Skeletal muscle cell (primary cell): ENCODE results near the gene IGF2BP3.
A peak's percentile ranks its signal among the peaks of the same experiment; 100 is the strongest.

ENCODE experiments used
- DNase-seq: peaks from one replicate; pipeline ENCODE4 v3.0.0-alpha.2; 2010; ENCODE audit warnings: low read depth
- H3K4me3 ChIP-seq: 2 replicates; pipeline ENCODE4 v1.5.1; 2011; ENCODE audit warnings: low read depth, mild to moderate bottlenecking, control low read depth, low read length, moderate library complexity

IGF2BP3 gene

DNA sequence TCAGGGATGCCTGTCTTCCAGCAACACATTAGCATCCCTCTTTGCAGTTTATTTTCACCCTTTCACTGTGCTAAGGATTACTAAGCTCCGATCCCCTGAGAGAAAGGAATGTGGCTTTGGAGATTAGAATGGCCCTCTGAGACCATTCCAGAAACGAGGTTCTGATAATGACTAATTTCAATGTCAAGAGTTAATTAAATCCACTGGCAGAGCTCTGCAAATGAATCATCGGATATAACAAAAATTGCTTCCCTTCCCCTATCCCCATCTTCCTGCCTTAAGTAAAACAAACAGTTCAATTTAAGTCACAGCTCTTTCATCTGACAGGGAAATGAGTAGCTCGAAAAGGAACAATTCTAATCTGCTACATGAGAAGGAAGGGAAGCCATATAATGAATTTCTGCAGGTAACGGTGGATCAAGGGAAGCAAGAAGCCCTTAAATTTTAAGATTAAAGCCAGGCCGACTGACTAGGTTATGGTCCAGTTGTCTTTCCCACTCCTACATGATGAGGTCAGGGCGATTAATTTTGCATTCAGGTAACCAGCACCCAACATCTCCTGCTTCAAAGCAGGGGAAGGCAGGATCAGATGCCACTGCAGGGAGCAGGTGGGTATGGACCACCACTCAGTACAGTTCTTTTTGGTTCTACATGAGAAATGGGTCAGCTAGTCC, 120.7 kb downstream of the IGF2BP3 start:
- no peak for DNase-seq
- H3K4me3 ChIP-seq, result no peak overlapping the region

DNA sequence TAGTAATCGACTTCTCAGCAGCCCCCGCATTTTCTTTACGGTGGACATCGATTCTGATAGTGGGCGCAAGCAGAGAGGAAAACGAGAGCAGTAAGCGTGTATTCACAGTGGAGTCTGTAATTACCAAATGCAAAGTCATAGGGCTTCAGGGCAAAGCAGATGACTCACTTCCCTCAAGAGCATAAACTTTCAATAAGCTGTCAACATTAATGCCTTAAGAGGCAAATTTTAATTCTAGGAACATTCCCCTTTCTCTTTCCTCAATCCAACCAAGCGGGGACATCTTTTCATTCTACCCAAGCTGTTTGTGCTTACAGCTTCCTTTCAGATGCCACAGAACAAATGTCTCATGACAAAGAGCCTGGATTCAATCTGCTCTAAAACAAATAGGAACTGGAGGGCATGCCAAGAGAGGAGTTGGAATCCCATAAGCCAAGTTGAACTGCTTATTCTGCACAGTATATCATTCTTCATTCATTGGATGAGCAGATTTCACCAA, 122.6 kb downstream of the IGF2BP3 start:
- H3K4me3 ChIP-seq, result no peak overlapping the region
- DNase-seq, result peak; percentile 69

DNA sequence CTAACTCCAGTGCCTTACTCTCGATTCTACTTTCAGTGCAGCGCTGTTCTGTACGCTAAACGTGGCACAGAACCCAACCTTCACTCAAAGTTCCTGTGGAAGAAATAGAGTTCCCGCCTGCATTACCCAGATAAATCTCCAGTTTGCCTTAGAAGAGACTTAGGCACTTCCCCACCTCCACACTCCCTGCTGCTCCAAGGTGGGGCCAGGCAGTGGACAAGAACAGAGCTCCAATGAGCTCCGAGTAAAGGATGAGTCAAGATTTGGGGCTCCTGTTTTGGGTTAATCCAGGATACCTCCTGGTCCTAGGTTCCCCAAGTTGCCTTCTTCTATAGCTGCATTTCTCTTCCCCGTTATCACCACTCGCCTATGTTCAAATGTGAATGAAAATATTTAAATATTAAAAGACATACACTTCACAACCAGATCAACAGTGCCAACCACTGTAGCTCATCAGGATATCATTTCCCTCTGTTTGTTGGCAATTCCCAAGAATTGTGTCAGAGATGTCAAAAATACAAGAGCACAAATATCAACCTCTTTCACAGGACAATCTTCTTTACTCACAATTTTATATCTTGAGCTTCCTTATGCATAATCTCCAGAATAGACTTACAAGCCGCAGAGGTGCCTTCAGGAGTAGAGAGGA, 123.1 kb downstream of the IGF2BP3 start:
- DNase-seq, result no peak
- H3K4me3 ChIP-seq, result no peak overlapping the region

DNA sequence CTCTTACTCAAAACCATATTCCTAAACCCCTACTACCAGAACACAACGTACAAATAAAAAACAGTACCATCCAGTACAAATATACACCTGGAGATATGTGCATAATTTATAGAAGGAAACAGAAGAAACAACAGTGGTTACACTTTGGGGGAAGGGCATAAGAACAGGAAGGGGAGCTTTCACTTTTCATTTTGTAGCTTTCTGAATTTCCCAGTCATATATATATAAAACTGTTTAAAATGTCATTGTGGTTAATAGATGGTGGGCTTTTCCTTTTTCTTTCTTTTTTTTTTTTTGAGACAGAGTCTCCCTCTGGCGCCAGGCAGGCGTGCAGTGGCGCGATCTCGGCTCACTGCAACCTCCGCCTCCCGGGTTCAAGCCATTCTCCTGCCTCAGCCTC, 124.0 kb downstream of the IGF2BP3 start:
- H3K4me3 ChIP-seq, result no peak overlapping the region

DNA sequence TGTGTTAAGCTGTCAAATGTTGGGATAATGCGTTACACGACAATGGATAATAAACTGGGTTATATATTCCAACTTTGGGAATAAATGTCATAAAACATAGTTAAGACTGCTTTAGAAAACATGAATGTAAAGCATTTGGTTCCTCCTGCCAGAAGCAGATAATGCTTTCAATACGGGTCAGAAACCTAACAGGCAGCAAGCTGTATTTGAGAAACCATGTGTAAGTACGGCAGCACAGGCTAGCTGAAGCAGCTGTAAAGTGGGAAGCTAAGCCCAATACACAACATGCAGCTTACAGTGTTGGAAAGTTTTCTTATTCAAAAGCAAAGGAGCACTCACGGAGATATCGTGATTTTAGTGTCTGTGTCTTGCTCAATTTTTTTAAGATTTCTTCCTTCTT, 124.7 kb downstream of the IGF2BP3 start:
- H3K4me3 ChIP-seq, result no peak overlapping the region

More for the DNA sequence above, 124.0 kb downstream of the IGF2BP3 start:
- no peak for DNase-seq

DNA sequence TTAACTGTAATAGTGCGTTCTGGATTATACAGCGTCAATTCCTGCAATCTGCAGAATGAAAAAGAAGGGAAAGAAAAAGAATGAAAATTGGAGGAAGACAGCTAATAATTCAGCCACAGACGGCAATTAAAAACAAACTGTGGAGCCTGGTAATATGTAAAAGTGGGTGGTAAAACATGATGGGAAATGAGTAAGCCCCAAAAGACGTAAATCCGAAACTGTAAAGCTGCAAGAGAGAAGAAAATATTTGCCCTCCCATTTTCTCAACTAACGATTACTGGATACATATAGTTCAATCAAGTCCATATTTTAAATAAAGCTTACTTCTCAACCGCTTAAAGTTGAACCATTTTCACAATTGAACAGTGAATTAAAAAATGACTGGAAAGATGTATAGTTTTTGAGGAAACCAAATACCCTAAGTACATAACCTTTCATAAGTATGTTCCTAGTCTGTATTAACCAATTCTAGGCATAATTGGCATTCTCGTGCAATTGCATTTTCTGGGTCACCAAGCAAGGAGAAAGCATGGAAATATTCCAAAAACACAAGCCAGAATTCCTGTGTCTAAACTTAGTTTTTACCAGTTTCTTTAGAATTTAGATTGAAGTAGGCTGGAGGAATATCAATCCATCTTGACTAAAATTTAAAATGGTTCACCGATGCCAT, 126.3 kb downstream of the IGF2BP3 start:
- H3K4me3 ChIP-seq, result no peak overlapping the region
- no peak for DNase-seq

More for the DNA sequence above, 124.7 kb downstream of the IGF2BP3 start:
- no peak for DNase-seq

DNA sequence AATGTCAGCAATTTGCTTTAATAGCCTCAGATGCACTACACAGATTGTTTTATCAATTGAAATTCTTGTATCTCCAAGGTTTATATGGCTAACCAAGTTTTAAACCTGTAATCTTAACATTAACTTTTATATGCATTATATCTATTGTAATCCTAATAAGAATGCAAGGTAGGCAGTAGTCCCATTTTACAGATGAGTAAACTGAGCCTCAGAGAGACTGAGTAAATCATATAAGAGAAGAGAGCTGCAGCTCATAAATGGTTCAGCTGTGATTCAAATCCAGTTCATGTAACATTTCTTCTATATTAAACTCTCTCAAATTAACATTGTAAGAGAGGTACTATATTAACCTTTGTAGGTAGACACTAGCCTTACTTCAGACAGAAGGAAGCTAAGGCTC, 127.2 kb downstream of the IGF2BP3 start:
- no peak for DNase-seq

DNA sequence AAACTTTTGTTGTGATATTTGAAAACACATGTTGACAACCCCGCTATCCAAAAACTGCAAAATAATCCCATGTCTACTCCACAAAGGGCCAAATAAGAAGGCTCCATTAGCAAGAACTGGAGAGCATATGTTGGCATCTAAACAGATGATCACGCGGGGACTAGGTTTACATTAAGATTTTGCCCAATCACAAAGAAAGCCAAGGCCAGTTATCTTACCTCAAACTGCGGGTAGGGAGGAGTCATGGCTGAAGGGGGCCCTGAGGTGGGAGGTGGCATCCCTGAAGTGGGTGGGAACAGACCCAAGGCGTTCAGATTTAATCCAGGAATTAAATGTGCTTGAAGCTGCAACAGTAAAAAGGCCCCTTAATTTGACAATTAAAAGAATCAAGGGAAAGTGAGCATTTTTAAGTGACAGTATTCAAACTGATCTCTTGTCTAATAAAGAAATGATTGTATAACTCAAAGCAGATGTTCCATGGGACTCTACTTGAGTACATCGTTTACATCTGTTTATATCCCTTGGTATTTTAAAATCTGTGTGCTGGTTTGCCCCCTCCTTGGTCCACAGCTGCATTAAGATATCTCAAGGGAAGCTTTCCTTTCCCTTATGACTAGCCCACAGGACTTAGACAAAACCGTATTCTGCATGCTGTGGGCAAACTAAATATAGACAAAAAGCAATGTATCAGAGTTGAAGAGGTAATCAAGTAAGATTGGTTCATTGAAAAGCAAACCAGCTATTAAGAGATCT, 128.3 kb downstream of the IGF2BP3 start:
- DNase-seq, result no peak
- H3K4me3 ChIP-seq, result no peak overlapping the region

More for the DNA sequence above, 127.2 kb downstream of the IGF2BP3 start:
- H3K4me3 ChIP-seq, result no peak overlapping the region

DNA sequence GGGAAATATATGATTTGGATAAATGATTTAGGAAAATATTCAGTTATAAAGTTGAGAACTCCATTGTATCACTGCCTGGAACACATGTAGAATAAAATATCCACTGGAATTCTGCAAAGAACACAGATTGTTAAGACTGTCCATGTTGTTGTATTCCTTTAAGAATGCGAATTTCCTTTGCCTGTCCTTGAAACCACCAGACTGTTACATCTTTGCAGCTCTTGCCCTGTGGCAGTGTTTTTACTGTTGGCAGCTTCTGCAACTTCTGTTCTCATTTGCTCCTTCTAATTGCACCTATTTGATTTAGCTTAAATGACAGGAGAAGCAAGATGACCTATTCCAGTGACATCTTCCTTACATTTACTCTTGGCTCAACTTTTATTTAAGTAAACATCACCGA, 131.4 kb downstream of the IGF2BP3 start:
- no peak for DNase-seq
- no peak overlapping the region for H3K4me3 ChIP-seq

DNA sequence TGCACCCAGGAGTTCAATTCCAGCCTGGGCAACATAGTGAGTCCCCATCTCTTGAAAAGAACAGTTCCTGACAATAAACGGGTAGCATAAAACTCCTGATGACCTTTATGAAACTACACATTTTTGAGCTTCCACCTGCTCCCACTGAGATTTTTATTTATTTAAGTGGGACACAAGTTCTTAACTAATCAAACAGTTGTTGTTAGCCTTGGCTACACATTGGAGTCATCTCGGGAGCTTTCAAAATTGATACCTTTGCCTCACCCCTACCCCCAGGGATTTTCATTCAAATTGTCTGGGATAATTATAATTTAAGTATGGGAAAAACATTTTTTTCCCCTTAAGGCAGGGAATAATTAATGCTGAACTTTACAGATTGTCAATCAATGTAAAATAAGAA, 131.9 kb downstream of the IGF2BP3 start:
- no peak overlapping the region for H3K4me3 ChIP-seq
- DNase-seq, result no peak

DNA sequence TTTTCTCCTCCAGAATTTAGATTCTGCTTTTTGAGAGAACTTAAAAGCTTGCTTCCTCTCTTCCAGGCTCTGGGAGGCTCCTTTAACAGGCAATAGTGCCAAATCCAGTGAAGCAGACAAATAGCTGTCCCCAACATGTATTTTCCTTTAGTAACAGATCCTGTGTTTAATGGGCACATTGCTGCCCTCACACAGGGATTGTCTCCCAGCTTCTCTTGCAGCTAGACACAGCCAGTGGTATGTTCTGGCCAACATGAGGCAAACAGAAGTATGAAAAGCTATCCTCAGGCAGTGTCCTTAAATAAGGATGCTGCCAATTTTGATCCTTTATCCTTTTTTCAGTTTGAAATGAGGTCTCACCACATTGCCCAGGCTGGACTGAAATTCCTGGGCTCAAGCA, 132.9 kb downstream of the IGF2BP3 start:
- no peak for DNase-seq
- no peak overlapping the region for H3K4me3 ChIP-seq

DNA sequence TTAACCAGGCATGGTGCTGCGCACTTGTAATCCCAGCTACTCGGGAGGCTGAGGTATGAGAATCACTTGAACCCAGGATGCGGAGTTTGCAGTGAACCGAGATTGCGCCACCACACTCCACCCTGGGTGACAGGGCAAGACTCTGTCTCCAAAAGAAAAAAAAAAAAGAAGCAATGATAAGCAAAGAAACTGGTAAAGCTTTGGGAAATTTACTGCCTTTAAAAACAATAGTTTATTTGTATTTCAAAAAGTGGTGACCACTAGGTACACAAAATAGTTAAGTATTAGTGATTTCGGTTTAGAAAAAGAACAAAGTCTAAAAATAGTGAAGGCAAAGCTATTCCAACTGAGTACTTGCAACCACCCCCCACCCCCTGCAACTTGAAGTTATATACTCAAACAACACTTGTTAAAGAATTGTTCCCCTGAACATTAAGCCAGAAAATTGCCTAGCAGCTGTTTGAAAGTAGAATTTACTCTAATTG, 133.4 kb downstream of the IGF2BP3 start:
- DNase-seq, result no peak
- no peak overlapping the region for H3K4me3 ChIP-seq

DNA sequence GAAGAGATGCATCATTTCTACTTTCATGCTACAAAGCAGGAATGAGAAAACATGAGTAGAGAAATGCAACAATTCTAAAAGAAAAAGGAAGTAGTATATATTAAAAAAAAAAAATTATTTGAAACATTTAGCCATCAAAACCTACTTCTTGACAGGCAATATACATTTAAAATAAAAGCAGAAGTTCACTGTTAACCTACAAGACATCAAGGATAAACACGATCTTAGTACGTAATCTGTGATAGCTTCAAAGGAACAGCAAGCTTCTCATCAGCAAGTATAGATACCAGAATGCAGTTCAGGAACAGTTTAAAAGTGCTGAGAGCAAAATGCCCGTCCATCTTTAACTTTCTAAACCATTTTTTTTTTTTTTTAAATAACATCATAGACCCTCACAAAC, 134.2 kb downstream of the IGF2BP3 start:
- no peak for DNase-seq
- H3K4me3 ChIP-seq, result no peak overlapping the region

DNA sequence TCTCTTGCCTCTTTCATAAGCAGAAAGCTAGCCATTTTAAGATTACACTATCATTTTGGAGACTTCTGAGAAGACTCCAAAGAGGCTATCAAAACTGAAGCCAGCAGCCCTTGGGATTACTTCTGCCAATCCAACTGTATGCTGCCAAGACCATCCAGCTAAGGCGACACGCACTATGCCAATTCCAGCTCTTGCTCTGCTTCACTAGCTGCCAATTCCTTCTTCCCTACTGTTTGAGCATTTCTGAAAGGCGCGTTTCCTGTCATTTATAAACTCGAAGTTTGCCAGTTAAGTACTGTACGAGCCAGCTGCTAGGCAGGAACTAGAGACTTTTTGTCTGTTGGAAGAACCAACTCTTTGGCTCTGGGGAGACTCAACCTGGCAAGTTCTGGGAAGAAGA, 134.7 kb downstream of the IGF2BP3 start:
- no peak for DNase-seq
- H3K4me3 ChIP-seq, result no peak overlapping the region

DNA sequence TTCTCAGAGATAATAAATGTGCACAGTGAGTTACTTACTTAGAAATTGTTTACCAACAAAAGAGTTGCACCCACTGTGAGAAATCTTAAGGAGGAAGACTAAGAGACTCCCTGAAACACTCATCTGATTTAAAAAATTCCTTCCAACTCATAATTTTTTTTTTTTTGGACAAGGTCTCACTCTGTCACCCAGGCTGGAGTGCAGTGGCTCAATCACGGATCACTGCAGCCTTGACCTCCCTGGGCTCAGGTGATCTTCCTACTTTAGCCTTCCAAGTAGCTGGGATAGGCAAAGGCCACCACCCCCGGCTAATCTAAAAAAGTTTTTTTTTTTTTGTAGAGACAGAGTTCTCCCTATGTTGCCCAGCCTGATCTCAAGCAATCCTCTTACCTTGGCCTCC, 135.2 kb downstream of the IGF2BP3 start:
- DNase-seq, result no peak
- H3K4me3 ChIP-seq, result no peak overlapping the region

DNA sequence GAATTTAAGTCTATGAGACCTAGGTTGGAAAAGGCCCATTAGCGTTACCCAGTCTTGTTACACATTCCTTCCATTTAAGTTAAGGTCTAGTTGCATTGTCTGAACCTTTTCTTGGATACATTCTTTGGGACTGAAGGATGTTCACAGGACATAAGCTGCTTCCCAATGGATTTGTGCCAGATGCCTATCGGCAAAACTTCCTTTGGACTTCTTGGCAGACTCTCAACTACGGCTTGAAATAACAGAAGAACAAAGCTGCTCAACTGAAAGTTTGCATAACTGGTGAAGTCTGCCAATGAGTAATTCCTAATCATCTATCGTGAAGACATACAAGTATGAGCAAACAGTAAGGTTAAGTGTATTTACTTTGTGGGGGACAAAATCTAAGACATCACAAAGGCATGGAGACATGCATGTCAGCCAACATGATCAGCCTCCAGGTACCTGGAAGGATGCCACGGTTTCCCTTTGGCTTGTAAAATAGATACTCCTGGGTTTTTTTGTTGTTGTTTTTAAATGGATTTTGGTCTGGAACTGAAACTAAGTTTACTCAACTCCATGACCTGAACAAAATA, 135.7 kb downstream of the IGF2BP3 start:
- peak; percentile 98 for DNase-seq
- H3K4me3 ChIP-seq, result no peak overlapping the region

DNA sequence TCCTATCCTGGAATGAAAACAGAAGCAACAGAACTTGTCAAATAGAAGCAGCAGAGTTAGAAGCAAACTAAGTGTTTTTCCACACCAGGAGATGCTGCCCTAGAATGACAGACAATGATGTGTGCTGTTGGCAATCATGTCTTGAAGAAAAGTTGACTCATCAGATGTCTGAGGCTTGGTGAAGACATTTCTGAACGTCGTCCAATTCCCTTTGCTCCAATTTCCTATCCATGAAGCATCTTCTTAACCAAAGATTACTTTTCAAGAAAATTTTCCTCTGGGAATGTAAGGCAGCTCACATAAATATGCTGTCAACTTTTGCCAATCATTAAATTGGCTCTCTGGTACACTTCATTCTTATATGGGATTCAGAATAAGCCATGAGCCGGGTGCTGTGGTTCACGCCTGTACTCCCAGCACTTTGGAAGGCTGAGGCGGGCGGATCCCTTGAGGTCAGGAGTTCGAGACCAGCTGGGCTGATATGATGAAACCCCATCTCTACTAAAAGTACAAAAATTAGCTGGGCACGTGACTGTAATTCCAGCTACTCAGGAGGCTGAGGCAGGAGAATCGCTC, 136.5 kb downstream of the IGF2BP3 start:
- H3K4me3 ChIP-seq, result no peak overlapping the region
- peak; percentile 96 for DNase-seq

DNA sequence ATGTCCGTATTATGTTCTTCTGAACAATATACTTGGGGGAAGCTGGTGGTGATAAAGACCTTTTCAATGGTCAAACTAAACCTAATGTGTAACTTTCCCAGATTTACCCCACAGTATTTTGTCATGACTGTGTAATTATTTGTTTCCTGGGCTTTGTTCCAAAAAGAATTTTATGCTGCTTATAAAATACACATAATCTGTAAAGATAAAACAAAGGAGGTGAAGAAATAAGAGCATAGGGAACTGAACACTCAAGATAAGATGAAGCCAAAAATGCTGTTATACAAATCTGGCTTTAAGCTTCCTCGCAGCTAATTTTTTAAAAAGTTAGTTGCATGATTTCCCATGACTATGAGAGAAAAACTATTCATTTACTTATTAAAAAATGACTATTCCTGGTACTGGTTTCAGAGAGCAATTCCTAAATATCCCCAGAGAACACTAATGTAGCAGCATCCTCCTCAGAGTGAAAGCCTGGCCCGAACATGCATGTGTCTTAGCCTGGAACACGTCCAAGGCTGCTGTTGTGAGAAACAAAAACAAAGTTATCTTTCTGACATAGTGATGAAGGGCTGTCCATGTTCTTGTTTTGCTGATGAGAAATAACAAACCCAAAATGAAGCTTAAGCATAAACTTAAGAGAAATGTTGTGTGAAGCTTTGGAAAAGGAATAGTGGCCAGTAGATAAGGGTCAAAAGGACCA, 137.2 kb downstream of the IGF2BP3 start:
- no peak overlapping the region for H3K4me3 ChIP-seq
- DNase-seq, result no peak

DNA sequence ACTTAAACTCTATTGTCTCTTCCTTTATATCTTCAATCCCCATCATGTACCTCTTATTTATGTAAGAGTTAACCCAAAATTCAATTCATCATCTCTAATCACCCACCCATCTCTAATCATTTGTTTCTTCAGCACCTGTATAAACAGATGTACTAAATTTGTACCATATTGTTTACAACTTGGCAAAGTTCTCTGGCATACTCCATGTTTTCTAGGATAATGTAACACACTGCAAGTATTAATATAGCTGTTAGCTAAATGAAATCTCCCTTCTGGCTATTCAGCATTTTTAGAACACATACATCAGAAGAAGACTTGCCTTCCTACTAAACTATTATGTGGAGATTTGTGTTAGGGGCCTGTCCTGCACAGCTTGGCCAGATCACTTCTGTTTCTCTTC, 138.1 kb downstream of the IGF2BP3 start:
- no peak for DNase-seq
- H3K4me3 ChIP-seq, result no peak overlapping the region
